ENCODE results near the gene TMEM260. TPM values are rescaled to one million over a fixed set of nuclear protein-coding genes. Genes with fewer than 3 reads are reported as not detected.
"Not testable (repeated sequence)": the region's sequence is repeated elsewhere in the genome, so short reads cannot be mapped to it uniquely, and the experiment has no call there.

Gene TMEM260
- total RNA-seq, 2 donors from 2014 or later: 12.1 to 22.6 TPM

GRCh38 chr14:56594428-56594827 is 14.8 kb downstream of the TMEM260 start:
- Histone ChIP-seq H3K4me1 (replicated peaks) (no peaks in the 10 kb centered on the region), H3K27ac (no peak overlapping the region), H3K27me3 (replicated peaks; ENCODE audit: insufficient read depth) (no peaks in the 10 kb centered on the region), H3K4me3 (no peak overlapping the region), H3K36me3 (no peaks in the 10 kb centered on the region), H3K9me3 (no peaks in the 10 kb centered on the region)
- DNase-seq (ENCODE audit: low spot score): no peak
- intact Hi-C loops (cut with DNase I): no loop called here
- 74% methylated on average over 1 of the region's 1 CpG for WGBS
- TF ChIP-seq CTCF (IDR thresholded peaks at IDR 0.05) (no peak), POLR2AphosphoS5 (IDR thresholded peaks at IDR 0.05) (no peak), POLR2A (IDR thresholded peaks at IDR 0.05) (no peak)

GRCh38 chr14:56598519-56598918 is 18.9 kb downstream of the TMEM260 start:
- WGBS: 95% methylated on average over 1 of the region's 1 CpG
- DNase-seq (ENCODE audit: low spot score): no peak
- TF ChIP-seq CTCF (IDR thresholded peaks at IDR 0.05): no peak
- TF ChIP-seq POLR2AphosphoS5 (IDR thresholded peaks at IDR 0.05): no peak
- no peak for TF ChIP-seq POLR2A (IDR thresholded peaks at IDR 0.05)

DNA sequence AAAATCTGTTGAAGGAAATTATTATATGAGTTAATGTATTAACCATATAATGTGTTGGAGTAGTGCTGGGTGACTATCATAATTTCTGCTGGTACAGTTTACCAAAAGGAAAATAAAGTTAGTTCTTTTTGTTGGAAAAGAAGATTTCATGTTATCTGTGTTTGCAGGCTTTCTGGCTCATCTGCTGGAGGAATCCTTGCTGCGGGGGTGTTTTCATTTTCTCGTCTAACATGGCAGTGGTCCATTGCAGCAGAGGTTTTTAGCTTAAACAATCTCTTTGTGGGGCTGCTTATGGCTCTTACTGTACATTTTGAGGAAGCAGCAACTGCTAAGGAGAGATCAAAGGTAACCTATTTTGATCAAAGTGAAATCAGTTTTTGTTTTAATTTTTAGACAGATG is 24.1 kb downstream of the TMEM260 start:
- intact Hi-C loops (cut with DNase I): no loop called here
- no peak overlapping the region for H3K4me3 ChIP-seq
- H3K27ac ChIP-seq: no peak overlapping the region
- H3K27me3 ChIP-seq (replicated peaks; ENCODE audit: insufficient read depth): no peaks in the 10 kb centered on the region
- no peak for TF ChIP-seq POLR2AphosphoS5 (IDR thresholded peaks at IDR 0.05)
- TF ChIP-seq POLR2A (IDR thresholded peaks at IDR 0.05): no peak
- TF ChIP-seq CTCF (IDR thresholded peaks at IDR 0.05): no peak
- H3K36me3 ChIP-seq: no peaks in the 10 kb centered on the region
- DNase-seq (ENCODE audit: low spot score): no peak
- H3K9me3 ChIP-seq: no peaks in the 10 kb centered on the region
- H3K4me1 ChIP-seq (replicated peaks): no peaks in the 10 kb centered on the region
- WGBS: 90% methylated on average over 2 of the region's 2 CpGs

More at GRCh38 chr14:56598519-56598918, 18.9 kb downstream of the TMEM260 start:
- intact Hi-C loops (cut with DNase I): no loop called here
- no peaks in the 10 kb centered on the region for H3K4me1 ChIP-seq (replicated peaks)
- no peaks in the 10 kb centered on the region for H3K27me3 ChIP-seq (replicated peaks; ENCODE audit: insufficient read depth)
- no peak overlapping the region for H3K4me3 ChIP-seq
- no peaks in the 10 kb centered on the region for H3K36me3 ChIP-seq
- no peak overlapping the region for H3K27ac ChIP-seq
- no peaks in the 10 kb centered on the region for H3K9me3 ChIP-seq

- Histone ChIP-seq H3K4me3 (no peak overlapping the region), H3K27me3 (replicated peaks; ENCODE audit: insufficient read depth) (no peaks in the 10 kb centered on the region), H3K27ac (no peak overlapping the region), H3K9me3 (no peaks in the 10 kb centered on the region), H3K4me1 (replicated peaks) (no peaks in the 10 kb centered on the region), H3K36me3 (no peaks in the 10 kb centered on the region)
- no peak for TF ChIP-seq CTCF (IDR thresholded peaks at IDR 0.05)
- TF ChIP-seq POLR2AphosphoS5 (IDR thresholded peaks at IDR 0.05): no peak
- TF ChIP-seq POLR2A (IDR thresholded peaks at IDR 0.05): no peak
- no peak for DNase-seq (ENCODE audit: low spot score)
- WGBS: 38% methylated on average over 2 of the region's 2 CpGs
- intact Hi-C loops (cut with DNase I): no loop called here
Observed at GRCh38 chr14:56608689-56609088, 29.1 kb downstream of the TMEM260 start.

DNA sequence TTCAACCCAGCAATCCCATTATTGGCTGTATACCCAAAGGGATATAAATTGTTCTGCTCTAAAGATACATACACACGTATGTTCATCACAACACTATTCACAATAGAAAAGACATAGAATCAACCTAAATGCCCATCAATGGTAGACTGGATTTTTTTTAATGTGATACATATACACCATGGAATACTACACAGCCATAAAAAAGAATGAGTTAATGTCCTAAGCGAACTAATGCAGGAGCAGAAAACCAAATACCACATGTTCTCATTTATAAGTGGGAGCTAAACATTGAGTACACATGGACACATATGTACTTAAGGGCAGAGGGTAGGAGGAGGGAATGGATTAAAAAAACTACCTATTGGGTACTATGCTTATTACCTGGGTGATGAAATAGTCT is 32.1 kb downstream of the TMEM260 start:
- WGBS: 99% methylated on average over 2 of the region's 2 CpGs
- H3K9me3 ChIP-seq, H3K36me3 ChIP-seq: not testable (repeated sequence)

More for the DNA sequence above, 32.1 kb downstream of the TMEM260 start:
- H3K27me3 ChIP-seq (replicated peaks; ENCODE audit: insufficient read depth); DNase-seq (ENCODE audit: low spot score); H3K4me3 ChIP-seq; H3K4me1 ChIP-seq (replicated peaks); intact Hi-C loops (cut with DNase I); H3K27ac ChIP-seq: not testable (repeated sequence)

All from prostate gland (tissue), 2 donors.